Measurements from ENCODE around the gene HEYL. TPM values are rescaled to one million over a fixed set of nuclear protein-coding genes. Genes with fewer than 3 reads are reported as not detected.

Gene HEYL
- total RNA-seq, 4 donors from 2014 or later = 0.42 to 3.0 (median 1.6) TPM

DNA sequence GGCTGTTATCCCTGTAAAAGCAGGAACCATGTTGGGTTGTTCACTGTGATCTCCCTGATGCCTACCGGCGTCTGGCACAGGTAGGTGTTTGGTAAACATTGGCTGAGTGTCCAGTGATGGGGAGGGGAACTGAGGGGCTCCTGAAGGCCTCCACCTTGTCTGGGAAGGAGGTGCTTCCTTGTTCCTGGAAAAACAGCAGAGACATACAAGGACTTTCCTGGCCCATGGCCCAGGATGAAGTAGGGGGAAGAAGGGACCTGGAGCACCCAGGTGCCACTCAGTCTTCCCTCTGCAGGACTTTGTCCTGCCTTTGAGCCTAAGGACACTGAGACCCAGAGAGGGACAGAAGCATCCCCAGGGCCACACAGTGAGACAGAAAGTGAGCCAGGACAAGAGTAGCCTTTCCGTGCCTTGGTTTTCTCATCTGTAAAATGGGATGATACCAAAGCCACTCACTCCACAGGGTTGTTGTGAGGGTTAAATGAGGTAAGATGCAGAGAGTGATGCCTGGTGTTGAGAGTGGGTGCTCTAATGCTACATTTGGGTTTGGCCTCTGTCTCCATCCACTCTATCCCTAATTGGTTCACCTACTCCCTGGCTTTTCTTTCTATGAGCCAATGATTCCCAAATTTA, 6.1 kb upstream of the HEYL start:
- no peak for TF ChIP-seq POLR2A (IDR thresholded peaks at IDR 0.05)
- TF ChIP-seq, protein P1, sequence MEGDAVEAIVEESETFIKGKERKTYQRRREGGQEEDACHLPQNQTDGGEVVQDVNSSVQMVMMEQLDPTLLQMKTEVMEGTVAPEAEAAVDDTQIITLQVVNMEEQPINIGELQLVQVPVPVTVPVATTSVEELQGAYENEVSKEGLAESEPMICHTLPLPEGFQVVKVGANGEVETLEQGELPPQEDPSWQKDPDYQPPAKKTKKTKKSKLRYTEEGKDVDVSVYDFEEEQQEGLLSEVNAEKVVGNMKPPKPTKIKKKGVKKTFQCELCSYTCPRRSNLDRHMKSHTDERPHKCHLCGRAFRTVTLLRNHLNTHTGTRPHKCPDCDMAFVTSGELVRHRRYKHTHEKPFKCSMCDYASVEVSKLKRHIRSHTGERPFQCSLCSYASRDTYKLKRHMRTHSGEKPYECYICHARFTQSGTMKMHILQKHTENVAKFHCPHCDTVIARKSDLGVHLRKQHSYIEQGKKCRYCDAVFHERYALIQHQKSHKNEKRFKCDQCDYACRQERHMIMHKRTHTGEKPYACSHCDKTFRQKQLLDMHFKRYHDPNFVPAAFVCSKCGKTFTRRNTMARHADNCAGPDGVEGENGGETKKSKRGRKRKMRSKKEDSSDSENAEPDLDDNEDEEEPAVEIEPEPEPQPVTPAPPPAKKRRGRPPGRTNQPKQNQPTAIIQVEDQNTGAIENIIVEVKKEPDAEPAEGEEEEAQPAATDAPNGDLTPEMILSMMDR (IDR thresholded peaks at IDR 0.05) = no peak
- no peak overlapping the region for H3K4me3 ChIP-seq (ENCODE audit: low read depth, poor library complexity, severe bottlenecking)
- intact Hi-C loops (cut with DNase I; ENCODE audit: low total_unique reads) = no loop called here
- WGBS, 2 donors = 86 to 93% methylated on average over 3 of the region's 3 CpGs
- DNase-seq (ENCODE audit: low spot score in 2 of 2) = no peak

DNA sequence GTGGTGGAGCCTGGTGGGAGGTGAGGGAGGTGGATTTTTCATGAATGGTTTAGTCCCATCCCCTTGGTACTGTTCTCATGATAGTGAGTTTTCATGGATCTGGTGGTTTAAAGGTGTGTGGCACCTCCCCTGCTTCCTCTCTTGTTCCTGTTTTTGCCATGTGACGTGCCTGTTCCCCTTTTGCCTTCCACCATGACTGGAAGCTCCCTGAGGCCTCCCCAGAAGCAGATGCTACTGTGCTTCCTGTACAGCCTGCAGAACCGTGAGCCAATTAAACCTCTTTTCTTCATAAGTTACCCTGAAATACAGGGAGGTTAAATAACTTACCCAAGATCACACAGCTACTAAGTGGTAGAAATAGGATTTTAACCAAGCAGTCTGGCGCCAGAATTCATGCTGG, 4.3 kb upstream of the HEYL start:
- TF ChIP-seq, protein P1 (IDR thresholded peaks at IDR 0.05) = no peak
- no peak for TF ChIP-seq POLR2A (IDR thresholded peaks at IDR 0.05)
- intact Hi-C loops (cut with DNase I; ENCODE audit: low total_unique reads) = no loop called here
- WGBS, 2 donors = 86 to 94% methylated on average over 3 of the region's 3 CpGs
- no peak for DNase-seq (ENCODE audit: low spot score in 2 of 2)
- no peak overlapping the region for H3K4me3 ChIP-seq (ENCODE audit: low read depth, poor library complexity, severe bottlenecking)

DNA sequence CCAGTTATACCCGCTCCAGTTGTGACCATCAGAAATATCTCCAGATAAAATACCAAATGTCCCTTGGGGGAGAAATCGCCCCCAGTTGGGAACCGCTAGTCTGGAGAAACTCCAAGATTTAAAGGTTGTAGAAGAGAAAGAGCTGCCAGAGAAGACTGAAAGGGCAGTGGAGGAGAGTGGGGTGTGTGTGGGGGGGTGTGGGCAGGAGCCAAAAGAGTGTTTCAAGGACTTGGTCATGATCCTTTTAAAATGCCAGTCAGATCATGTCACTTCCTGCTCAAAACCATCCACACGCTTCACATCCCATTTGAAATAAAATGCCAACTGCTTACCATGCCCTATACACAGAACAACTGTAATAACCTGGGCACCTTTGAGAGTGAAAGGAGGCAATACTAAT, 3.4 kb upstream of the HEYL start:
- no peak overlapping the region for H3K4me3 ChIP-seq (ENCODE audit: low read depth, poor library complexity, severe bottlenecking)
- TF ChIP-seq, protein P1 (IDR thresholded peaks at IDR 0.05) = no peak
- no peak for TF ChIP-seq POLR2A (IDR thresholded peaks at IDR 0.05)
- intact Hi-C loops (cut with DNase I; ENCODE audit: low total_unique reads) = no loop called here
- 66 to 73% methylated on average over 4 of the region's 4 CpGs for WGBS, 2 donors
- no peak for DNase-seq (ENCODE audit: low spot score in 2 of 2)

DNA sequence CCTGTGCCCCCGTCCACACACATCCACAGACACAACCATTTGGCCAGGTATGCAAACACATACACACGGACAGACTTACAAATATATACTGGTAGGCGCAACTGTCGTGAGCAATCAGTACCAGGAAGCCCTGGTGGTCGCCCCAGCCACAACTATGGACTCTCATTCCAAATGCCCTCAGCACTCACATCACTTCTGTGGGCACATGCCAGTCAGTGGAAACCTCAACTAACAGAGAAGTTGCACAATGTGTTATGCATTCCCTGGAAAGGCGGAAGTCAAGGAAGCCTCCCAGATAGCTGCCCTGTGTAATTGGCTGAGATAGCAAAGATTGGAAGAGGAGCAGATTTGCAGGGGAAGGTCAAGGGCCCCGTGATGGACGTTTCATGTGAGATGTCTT, 1.4 kb upstream of the HEYL start:
- no peak overlapping the region for H3K4me3 ChIP-seq (ENCODE audit: low read depth, poor library complexity, severe bottlenecking)
- WGBS, 2 donors = 89 to 91% methylated on average over 8 of the region's 8 CpGs
- no peak for DNase-seq (ENCODE audit: low spot score in 2 of 2)
- TF ChIP-seq, protein P1 (IDR thresholded peaks at IDR 0.05) = no peak
- TF ChIP-seq POLR2A (IDR thresholded peaks at IDR 0.05) = no peak
- intact Hi-C loops (cut with DNase I; ENCODE audit: low total_unique reads) = no loop called here

DNA sequence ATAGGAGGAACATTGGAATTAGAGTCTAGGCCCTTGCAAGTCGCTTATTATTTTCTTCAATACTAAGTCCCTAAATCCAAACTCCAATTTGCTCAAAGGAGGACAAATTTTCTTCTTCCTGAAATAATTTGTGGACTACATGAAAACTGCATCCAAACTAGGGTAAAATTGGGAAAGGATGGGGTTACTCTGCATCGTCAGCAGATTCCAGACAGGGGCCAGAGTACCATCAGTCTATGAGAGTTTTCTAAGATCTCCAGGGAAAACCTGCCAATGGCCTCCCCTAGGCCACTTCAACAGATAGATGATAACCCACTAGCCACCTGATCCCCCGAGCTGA, 508 bp downstream of the HEYL start:
- no peak overlapping the region for H3K4me3 ChIP-seq (ENCODE audit: low read depth, poor library complexity, severe bottlenecking)
- 59 to 70% methylated on average over 3 of the region's 3 CpGs for WGBS, 2 donors
- intact Hi-C loops (cut with DNase I; ENCODE audit: low total_unique reads) = no loop called here
- no peak for TF ChIP-seq POLR2A (IDR thresholded peaks at IDR 0.05)
- TF ChIP-seq, protein P1 (IDR thresholded peaks at IDR 0.05) = no peak
- no peak for DNase-seq (ENCODE audit: low spot score in 2 of 2)

DNA sequence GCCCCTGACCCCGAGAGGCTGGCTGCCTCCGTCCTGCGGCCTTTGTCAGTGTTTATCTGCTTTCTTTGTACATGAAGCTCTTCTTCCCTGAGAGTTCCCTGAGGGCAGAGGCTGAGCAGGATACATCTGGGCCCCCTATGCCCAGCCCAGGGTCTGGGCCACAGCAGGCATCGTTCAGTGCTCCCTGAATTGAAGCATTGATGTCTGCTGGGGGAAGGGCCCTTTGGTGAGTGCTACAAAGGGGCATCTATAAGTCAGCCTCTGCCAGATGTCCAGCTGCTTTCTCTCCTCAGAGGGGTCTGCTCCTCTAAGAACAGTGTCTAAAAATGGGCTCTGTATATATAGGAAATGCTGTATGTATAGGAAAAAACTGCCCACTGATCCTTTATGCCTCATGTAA, 2.1 kb downstream of the HEYL start:
- WGBS, 2 donors = 81 to 87% methylated on average over 4 of the region's 4 CpGs
- no peak for TF ChIP-seq POLR2A (IDR thresholded peaks at IDR 0.05)
- TF ChIP-seq, protein P1 (IDR thresholded peaks at IDR 0.05) = no peak
- intact Hi-C loops (cut with DNase I; ENCODE audit: low total_unique reads) = no loop called here
- DNase-seq (ENCODE audit: low spot score in 2 of 2) = no peak
- no peak overlapping the region for H3K4me3 ChIP-seq (ENCODE audit: low read depth, poor library complexity, severe bottlenecking)
